SIG-M5 treated with dmso at 0.1 percent for 504 hours (cell line): ENCODE measurements around the gene TCTN1.
A peak's percentile ranks its signal among the peaks of the same experiment; 100 is the strongest.
"Not testable (repeated sequence)": the region's sequence is repeated elsewhere in the genome, so short reads cannot be mapped to it uniquely, and the experiment has no call there.

Source experiments
- DNase-seq: peaks from one replicate; lab custom pipeline; 2025; ENCODE audit not compliant: unreplicated experiment; lab: John Stamatoyannopoulos, UW

Gene TCTN1

GRCh38 chr12:110613771-110614684 is at the start of gene TCTN1:
Gene TCTN1 (plus strand): TSS chr12:110614129. CDS start chr12:110614183, 54 bp downstream.
- peak; percentile 98 for DNase-seq

- DNase-seq, result no peak
Measured at GRCh38 chr12:110564471-110564991, 49.4 kb upstream of the TCTN1 start.

- no peak for DNase-seq
Measured at GRCh38 chr12:110565894-110566871, 47.7 kb upstream of the TCTN1 start.

GRCh38 chr12:110566993-110567392 is 46.9 kb upstream of the TCTN1 start:
- no peak for DNase-seq

DNA sequence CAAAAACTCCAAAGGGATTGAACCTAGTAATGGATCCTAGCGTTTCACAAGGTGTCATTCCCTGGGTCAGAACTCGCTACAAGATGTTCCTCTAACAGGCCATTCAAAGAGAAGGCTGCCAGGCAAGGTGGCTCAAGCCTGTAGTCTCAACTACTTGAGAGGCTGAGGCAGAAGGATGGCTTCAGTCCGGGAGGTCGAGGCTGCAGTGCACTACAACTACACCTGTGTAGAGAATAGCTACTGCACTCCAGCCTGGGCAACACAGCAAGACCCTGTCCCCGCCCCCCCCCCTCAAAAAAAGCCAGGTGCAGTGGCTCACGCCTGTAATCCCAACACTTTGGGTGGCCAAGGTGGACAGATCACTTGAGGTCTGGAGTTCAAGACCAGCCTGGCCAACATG is 45.2 kb upstream of the TCTN1 start:
- DNase-seq, result no peak

- DNase-seq, result not testable (repeated sequence)
Measured at GRCh38 chr12:110569838-110570237, 44.1 kb upstream of the TCTN1 start.

- DNase-seq, result not testable (repeated sequence)
Measured at GRCh38 chr12:110570798-110571197, 43.1 kb upstream of the TCTN1 start.

DNA sequence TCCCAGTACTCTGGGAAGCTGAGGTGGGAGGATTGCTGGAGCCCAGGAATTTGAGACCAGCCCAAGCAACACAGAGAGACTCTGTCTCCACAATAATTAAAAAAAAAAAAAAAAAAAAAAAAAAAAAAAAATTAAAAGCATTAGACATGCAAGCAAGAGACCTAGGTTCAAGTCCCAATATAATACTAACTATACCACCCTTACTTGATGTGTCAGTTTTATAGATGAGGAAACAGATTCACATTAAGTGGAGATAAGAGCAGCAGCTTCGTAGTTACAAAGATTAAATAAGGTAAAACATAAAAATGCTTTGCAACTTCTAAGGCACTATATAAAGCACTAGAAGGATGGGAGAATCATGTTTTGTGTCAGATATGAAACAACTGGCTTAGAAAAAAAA is 39.9 kb upstream of the TCTN1 start:
- DNase-seq, result no peak

- not testable (repeated sequence) for DNase-seq
Measured at GRCh38 chr12:110574717-110575230, 39.2 kb upstream of the TCTN1 start.

DNA sequence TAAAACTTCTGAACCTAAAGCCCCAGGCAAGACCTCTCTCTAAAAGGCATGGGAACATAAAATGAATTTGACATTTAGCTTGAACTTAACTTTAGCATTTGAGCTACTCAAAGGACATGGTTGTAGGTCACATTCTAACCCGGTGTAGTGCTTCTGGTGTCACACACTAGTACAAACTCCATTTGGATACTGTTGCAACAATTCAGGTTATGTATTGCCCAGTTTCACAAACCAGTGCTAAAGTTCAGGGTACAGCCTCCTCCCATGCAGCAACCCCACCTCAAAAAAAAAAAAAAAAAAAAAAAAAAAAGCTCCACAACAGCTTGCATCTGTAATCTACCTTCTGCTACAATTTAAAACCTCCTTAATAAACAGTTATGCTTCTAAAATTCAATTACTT is 38.6 kb upstream of the TCTN1 start:
- DNase-seq, result peak; percentile 20

DNA sequence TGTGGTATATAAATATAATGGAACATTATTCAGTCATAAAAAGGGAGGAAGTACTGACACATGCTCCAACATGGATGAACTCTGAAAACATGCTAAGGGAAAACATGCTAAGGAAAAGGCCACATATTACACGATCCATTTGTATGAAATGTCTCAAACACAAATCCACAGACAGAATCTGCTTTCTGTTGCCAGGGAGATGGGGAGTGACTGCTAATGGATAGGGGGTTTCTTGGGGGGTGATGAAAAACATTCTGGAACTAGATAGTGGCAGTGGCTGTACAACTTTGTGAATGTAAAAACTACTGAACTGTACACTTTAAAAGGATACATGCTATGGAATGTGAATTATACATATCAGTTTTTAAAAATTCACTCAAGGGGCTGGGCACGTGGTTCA is 37.4 kb upstream of the TCTN1 start:
- no peak for DNase-seq

- peak; percentile 81 for DNase-seq
Measured at GRCh38 chr12:110577864-110578693, 35.9 kb upstream of the TCTN1 start.

- no peak for DNase-seq
Measured at GRCh38 chr12:110578694-110579534, 35.0 kb upstream of the TCTN1 start.

GRCh38 chr12:110579535-110580253 is 34.2 kb upstream of the TCTN1 start:
- DNase-seq, result no peak

- DNase-seq, result peak; percentile 18
Measured at GRCh38 chr12:110581931-110582275, 32.0 kb upstream of the TCTN1 start.

DNA sequence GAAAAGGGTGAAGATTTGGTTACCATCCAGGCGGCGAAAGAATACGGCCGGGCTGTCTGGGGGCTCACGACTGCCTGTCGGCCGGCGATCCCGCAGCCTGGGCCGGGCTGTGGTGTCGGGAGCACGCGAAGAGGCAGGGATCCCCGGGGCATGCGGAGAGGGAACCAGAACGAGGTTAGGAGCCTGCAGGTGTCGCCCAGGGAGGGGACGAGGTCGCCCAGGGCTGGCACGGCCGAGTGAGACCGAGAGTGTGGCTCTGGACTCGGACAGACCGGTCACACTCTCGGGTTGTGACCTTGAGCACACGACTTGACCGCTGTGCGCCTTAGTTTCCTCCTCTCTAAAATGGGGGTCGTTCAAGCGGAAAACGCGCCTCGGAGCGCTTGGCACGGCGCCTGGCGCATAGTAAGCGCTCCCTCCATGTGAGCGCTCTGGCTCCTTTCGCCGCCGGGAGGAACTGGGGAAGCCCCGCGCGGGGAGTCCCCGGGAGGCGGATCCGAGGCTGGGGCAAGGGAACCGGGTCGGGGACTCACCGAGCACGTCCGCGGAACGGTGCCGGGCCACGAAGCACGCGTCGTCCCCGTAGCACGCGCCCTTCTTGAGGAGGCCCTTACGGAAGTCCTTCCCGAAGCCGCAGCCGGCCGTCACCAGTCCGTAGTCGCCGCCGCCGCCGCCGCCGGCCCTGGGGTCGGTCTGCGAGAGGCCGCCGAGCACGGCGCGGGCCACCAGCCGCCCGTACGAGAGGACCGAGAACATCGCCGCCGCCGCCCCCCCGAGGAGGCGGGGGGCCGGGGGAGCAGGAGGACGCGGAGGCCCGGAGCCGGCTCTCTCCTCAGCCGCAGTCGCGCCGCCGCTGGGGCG is 31.4 kb upstream of the TCTN1 start:
- DNase-seq, result peak; percentile 65

- DNase-seq, result peak; percentile 95
Measured at GRCh38 chr12:110583137-110584059, 30.5 kb upstream of the TCTN1 start, which contains the start of gene PPTC7. Gene PPTC7 (minus strand): TSS chr12:110583318. CDS start chr12:110583031, 287 bp downstream.
